HepG2 (cell line): ENCODE results near the gene ADGRB2. TPM values are rescaled to one million over a fixed set of nuclear protein-coding genes. Genes with fewer than 3 reads are reported as not detected.

ENCODE experiments used
- AHDC1 ChIP-seq: sonication (generic); formaldehyde crosslinking; IDR thresholded peaks from 2 replicates; pipeline ENCODE4 v1.5.1; 2020; ENCODE audit warnings: mild to moderate bottlenecking, missing genetic modification reagents, borderline replicate concordance
- DR1 ChIP-seq: sonication (generic); formaldehyde crosslinking; IDR thresholded peaks from 2 replicates; pipeline ENCODE4 v1.8.0; 2021; ENCODE audit warnings: mild to moderate bottlenecking, missing genetic modification reagents, inconsistent platforms
- FIP1L1 ChIP-seq: fragments of 200-400 bp; formaldehyde crosslinking; IDR thresholded peaks from 2 replicates; pipeline ENCODE4 v1.6.1; 2018; ENCODE audit warnings: low read depth, mild to moderate bottlenecking, low read length, moderate library complexity, borderline replicate concordance; ENCODE audit not compliant: insufficient read depth
- MTF1 ChIP-seq: sonication (generic); formaldehyde crosslinking; IDR thresholded peaks from 2 replicates; pipeline ENCODE4 v1.5.0; 2020; ENCODE audit warnings: missing genetic modification reagents
- RNF2 ChIP-seq: fragments of 450-650 bp; conservative IDR thresholded peaks from 2 replicates; pipeline ENCODE4 v1.6.1; 2016; ENCODE audit warnings: low read depth
- SOX5 ChIP-seq: IDR thresholded peaks from 2 replicates; pipeline ENCODE4 v1.6.1; 2016; ENCODE audit warnings: borderline replicate concordance
- SOX6 ChIP-seq, 2 experiments: fragments of 450-650 bp in 1 of 2; sonication (generic) in 1 of 2; formaldehyde crosslinking in 1 of 2; IDR thresholded peaks; 2 replicates each; pipeline versions ENCODE4 v1.4.0 to v1.6.1; 2017 to 2020; ENCODE audit warnings: antibody characterized with exemption in 1 of 2, mild to moderate bottlenecking in 1 of 2, missing genetic modification reagents in 1 of 2
- SSRP1 ChIP-seq: IDR thresholded peaks from 2 replicates; pipeline ENCODE4 v1.6.1; 2016; ENCODE audit warnings: control low read depth
- TAF15 ChIP-seq: fragments of 200-400 bp; formaldehyde crosslinking; IDR thresholded peaks from one replicate; pipeline ENCODE4 v1.6.1; 2018; ENCODE audit warnings: mild to moderate bottlenecking, low read depth, low read length; ENCODE audit not compliant: poor library complexity, severe bottlenecking
- TCF7 ChIP-seq: sonication (generic); IDR thresholded peaks from 2 replicates; pipeline ENCODE4 v1.6.1; 2016; ENCODE audit warnings: antibody characterized with exemption, low read depth
- XRCC5 ChIP-seq: fragments of 200-400 bp; formaldehyde crosslinking; optimal IDR thresholded peaks from 2 replicates; pipeline ENCODE3; 2017; ENCODE audit warnings: mild to moderate bottlenecking, low read length
- ZNF296 ChIP-seq: sonication (generic); formaldehyde crosslinking; conservative IDR thresholded peaks from 2 replicates; pipeline ENCODE4 v1.5.0; 2020; ENCODE audit warnings: mild to moderate bottlenecking, missing genetic modification reagents
- ZNF543 ChIP-seq: sonication (generic); formaldehyde crosslinking; IDR thresholded peaks from 2 replicates; pipeline ENCODE4 v1.4.0; 2020; ENCODE audit warnings: mild to moderate bottlenecking, missing genetic modification reagents
- ZNF780A ChIP-seq: sonication (generic); formaldehyde crosslinking; IDR thresholded peaks from 2 replicates; pipeline ENCODE4 v1.8.0; 2022; ENCODE audit warnings: mild to moderate bottlenecking, missing genetic modification reagents, moderate library complexity
- ZSCAN9 ChIP-seq: IDR thresholded peaks from 2 replicates; pipeline ENCODE4 v1.6.1; 2016; ENCODE audit warnings: borderline replicate concordance
- polyA plus RNA-seq, 8 experiments: library from polyadenylated mRNA; depleted of rRNA in 3 of 8; stranded (reverse) in 7 of 8; unstranded in 1 of 8; fragments of >200 nt; fragmentation: Illumina TruSeq in 4 of 8; extraction: Trizol in 4 of 8; gene quantifications; 2 replicates each; pipeline versions ENCODE4 v1.2.1 to v1.2.3, GENCODE V29; 2011 to 2016; ENCODE audit warnings: low read depth in 4 of 8, missing spikeins in 1 of 8, mixed read lengths in 1 of 8; ENCODE audit not compliant: insufficient read depth in 1 of 8
- total RNA-seq, 5 experiments: library from RNA; depleted of rRNA; stranded (reverse); fragments of >200 nt; fragmentation: Illumina TruSeq; extraction: Trizol; gene quantifications; 2 replicates each; pipeline ENCODE4 v1.2.3, GENCODE V29; 2016; ENCODE audit warnings: low read depth in 1 of 5
- TF ChIP-seq, protein P1 (sequence below): sonication (generic); formaldehyde crosslinking; IDR thresholded peaks from 2 replicates; pipeline ENCODE4 v1.4.0; 2020; ENCODE audit warnings: missing genetic modification reagents
- TF ChIP-seq, protein P2 (sequence below), 2 experiments: sonication (generic) in 1 of 2; formaldehyde crosslinking in 1 of 2; IDR thresholded peaks; 2 replicates each; pipeline versions ENCODE4 v1.5.1 to v1.6.1; 2011 to 2020; ENCODE audit warnings: borderline replicate concordance in 1 of 2, low read depth in 1 of 2, low read length in 1 of 2, mild to moderate bottlenecking in 1 of 2, missing genetic modification reagents in 1 of 2, moderate library complexity in 1 of 2
- TF ChIP-seq, protein P3 (sequence below): sonication (generic); formaldehyde crosslinking; IDR thresholded peaks from 2 replicates; pipeline ENCODE4 v1.9.0; 2021; ENCODE audit warnings: missing genetic modification reagents, borderline replicate concordance

The ADGRB2 gene
- total and polyA plus RNA-seq, 2 of the 13 experiments (the other 11 are each of a cell fraction or from before 2014, with no cell fraction given), result 0.03 to 0.09 TPM

DNA sequence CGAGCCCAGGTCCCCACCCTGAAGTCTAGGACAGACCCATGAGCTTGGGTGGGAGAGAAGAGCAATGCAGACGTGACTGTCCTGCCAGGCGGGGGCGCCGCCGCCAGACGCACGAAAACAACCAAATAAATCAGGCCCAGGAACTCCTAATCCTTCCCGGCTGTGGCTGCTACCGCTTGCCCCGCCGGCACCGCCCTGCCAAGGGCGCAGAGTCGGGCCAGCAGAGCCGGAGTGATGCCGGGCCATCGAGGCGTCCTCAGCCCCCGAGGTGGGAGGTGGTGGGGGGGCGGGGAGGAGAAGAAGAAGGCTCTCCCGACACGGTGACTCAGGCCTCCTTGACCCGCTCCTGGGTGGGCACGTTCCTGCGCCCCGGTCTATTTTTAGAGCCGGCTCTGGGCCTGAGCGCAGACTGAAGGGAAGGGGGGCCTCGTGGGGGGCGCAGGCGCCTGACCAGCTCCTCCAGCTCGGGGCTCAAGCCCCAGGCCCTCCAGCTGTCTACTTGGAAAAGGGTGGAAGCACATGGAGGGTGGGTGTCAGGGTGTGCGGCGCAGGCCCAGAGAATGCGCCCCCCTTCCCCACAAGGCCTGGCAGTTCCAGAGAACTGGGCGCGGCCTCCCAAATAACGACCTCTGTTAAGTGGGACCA lies 49.6 kb downstream of the ADGRB2 start (continued):
- TF ChIP-seq ZNF543 (CRISPR knock-in tag), result no peak
- no peak for TF ChIP-seq FIP1L1
- no peak for TF ChIP-seq DR1 (CRISPR knock-in tag)
- no peak for TF ChIP-seq AHDC1 (CRISPR knock-in tag)
- TF ChIP-seq SSRP1 (CRISPR knock-in tag), result no peak
- TF ChIP-seq, protein P1, sequence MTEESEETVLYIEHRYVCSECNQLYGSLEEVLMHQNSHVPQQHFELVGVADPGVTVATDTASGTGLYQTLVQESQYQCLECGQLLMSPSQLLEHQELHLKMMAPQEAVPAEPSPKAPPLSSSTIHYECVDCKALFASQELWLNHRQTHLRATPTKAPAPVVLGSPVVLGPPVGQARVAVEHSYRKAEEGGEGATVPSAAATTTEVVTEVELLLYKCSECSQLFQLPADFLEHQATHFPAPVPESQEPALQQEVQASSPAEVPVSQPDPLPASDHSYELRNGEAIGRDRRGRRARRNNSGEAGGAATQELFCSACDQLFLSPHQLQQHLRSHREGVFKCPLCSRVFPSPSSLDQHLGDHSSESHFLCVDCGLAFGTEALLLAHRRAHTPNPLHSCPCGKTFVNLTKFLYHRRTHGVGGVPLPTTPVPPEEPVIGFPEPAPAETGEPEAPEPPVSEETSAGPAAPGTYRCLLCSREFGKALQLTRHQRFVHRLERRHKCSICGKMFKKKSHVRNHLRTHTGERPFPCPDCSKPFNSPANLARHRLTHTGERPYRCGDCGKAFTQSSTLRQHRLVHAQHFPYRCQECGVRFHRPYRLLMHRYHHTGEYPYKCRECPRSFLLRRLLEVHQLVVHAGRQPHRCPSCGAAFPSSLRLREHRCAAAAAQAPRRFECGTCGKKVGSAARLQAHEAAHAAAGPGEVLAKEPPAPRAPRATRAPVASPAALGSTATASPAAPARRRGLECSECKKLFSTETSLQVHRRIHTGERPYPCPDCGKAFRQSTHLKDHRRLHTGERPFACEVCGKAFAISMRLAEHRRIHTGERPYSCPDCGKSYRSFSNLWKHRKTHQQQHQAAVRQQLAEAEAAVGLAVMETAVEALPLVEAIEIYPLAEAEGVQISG (CRISPR knock-in tag), result no peak
- TF ChIP-seq, protein P2, sequence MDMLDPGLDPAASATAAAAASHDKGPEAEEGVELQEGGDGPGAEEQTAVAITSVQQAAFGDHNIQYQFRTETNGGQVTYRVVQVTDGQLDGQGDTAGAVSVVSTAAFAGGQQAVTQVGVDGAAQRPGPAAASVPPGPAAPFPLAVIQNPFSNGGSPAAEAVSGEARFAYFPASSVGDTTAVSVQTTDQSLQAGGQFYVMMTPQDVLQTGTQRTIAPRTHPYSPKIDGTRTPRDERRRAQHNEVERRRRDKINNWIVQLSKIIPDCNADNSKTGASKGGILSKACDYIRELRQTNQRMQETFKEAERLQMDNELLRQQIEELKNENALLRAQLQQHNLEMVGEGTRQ (IDR thresholded peaks at IDR 0.05; ENCODE audit: low read depth, low read length), result no peak
- TF ChIP-seq, protein P2 (CRISPR knock-in tag; IDR thresholded peaks at IDR 0.05; ENCODE audit: borderline replicate concordance), result no peak
- TF ChIP-seq RNF2, result no peak
- TF ChIP-seq SOX5 (CRISPR knock-in tag), result no peak
- no peak for TF ChIP-seq TCF7
- TF ChIP-seq ZSCAN9, result no peak
- TF ChIP-seq ZNF780A, result no peak
- TF ChIP-seq, protein P3, sequence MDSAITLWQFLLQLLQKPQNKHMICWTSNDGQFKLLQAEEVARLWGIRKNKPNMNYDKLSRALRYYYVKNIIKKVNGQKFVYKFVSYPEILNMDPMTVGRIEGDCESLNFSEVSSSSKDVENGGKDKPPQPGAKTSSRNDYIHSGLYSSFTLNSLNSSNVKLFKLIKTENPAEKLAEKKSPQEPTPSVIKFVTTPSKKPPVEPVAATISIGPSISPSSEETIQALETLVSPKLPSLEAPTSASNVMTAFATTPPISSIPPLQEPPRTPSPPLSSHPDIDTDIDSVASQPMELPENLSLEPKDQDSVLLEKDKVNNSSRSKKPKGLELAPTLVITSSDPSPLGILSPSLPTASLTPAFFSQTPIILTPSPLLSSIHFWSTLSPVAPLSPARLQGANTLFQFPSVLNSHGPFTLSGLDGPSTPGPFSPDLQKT, result no peak
- peak; percentile 3 for TF ChIP-seq TAF15
- no peak for TF ChIP-seq SOX6 (IDR thresholded peaks at IDR 0.05)
- TF ChIP-seq SOX6 (CRISPR knock-in tag; IDR thresholded peaks at IDR 0.05), result no peak
- TF ChIP-seq ZNF296 (CRISPR knock-in tag), result no peak
- no peak for TF ChIP-seq MTF1 (CRISPR knock-in tag)
- peak; percentile 28 for TF ChIP-seq XRCC5
